ENCODE data around the gene CNNM1.

GRCh38 chr10:99387071-99387470 is 57.9 kb downstream of the CNNM1 start:
- TF ChIP-seq JUN (IDR thresholded peaks at IDR 0.05) (no peak), RFX5 (IDR thresholded peaks at IDR 0.05) (no peak), MAFK (IDR thresholded peaks at IDR 0.05; ENCODE audit: partially characterized antibody) (no peak), RAD21 (conservative IDR thresholded peaks at IDR 0.05 in 1 of 2, IDR thresholded peaks at IDR 0.05 in 1 of 2) (no peak), POLR2A (IDR thresholded peaks at IDR 0.05; ENCODE audit: low read length) (no peak), ESRRA (IDR thresholded peaks at IDR 0.05; ENCODE audit: borderline replicate concordance, low read length) (no peak)
- TF ChIP-seq, protein P1, sequence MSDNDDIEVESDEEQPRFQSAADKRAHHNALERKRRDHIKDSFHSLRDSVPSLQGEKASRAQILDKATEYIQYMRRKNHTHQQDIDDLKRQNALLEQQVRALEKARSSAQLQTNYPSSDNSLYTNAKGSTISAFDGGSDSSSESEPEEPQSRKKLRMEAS (IDR thresholded peaks at IDR 0.05), result no peak
- TF ChIP-seq, protein P2, sequence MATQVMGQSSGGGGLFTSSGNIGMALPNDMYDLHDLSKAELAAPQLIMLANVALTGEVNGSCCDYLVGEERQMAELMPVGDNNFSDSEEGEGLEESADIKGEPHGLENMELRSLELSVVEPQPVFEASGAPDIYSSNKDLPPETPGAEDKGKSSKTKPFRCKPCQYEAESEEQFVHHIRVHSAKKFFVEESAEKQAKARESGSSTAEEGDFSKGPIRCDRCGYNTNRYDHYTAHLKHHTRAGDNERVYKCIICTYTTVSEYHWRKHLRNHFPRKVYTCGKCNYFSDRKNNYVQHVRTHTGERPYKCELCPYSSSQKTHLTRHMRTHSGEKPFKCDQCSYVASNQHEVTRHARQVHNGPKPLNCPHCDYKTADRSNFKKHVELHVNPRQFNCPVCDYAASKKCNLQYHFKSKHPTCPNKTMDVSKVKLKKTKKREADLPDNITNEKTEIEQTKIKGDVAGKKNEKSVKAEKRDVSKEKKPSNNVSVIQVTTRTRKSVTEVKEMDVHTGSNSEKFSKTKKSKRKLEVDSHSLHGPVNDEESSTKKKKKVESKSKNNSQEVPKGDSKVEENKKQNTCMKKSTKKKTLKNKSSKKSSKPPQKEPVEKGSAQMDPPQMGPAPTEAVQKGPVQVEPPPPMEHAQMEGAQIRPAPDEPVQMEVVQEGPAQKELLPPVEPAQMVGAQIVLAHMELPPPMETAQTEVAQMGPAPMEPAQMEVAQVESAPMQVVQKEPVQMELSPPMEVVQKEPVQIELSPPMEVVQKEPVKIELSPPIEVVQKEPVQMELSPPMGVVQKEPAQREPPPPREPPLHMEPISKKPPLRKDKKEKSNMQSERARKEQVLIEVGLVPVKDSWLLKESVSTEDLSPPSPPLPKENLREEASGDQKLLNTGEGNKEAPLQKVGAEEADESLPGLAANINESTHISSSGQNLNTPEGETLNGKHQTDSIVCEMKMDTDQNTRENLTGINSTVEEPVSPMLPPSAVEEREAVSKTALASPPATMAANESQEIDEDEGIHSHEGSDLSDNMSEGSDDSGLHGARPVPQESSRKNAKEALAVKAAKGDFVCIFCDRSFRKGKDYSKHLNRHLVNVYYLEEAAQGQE (IDR thresholded peaks at IDR 0.05), result no peak
- TF ChIP-seq, protein P3, sequence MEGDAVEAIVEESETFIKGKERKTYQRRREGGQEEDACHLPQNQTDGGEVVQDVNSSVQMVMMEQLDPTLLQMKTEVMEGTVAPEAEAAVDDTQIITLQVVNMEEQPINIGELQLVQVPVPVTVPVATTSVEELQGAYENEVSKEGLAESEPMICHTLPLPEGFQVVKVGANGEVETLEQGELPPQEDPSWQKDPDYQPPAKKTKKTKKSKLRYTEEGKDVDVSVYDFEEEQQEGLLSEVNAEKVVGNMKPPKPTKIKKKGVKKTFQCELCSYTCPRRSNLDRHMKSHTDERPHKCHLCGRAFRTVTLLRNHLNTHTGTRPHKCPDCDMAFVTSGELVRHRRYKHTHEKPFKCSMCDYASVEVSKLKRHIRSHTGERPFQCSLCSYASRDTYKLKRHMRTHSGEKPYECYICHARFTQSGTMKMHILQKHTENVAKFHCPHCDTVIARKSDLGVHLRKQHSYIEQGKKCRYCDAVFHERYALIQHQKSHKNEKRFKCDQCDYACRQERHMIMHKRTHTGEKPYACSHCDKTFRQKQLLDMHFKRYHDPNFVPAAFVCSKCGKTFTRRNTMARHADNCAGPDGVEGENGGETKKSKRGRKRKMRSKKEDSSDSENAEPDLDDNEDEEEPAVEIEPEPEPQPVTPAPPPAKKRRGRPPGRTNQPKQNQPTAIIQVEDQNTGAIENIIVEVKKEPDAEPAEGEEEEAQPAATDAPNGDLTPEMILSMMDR (IDR thresholded peaks at IDR 0.05), result no peak
- TF ChIP-seq, protein P4, sequence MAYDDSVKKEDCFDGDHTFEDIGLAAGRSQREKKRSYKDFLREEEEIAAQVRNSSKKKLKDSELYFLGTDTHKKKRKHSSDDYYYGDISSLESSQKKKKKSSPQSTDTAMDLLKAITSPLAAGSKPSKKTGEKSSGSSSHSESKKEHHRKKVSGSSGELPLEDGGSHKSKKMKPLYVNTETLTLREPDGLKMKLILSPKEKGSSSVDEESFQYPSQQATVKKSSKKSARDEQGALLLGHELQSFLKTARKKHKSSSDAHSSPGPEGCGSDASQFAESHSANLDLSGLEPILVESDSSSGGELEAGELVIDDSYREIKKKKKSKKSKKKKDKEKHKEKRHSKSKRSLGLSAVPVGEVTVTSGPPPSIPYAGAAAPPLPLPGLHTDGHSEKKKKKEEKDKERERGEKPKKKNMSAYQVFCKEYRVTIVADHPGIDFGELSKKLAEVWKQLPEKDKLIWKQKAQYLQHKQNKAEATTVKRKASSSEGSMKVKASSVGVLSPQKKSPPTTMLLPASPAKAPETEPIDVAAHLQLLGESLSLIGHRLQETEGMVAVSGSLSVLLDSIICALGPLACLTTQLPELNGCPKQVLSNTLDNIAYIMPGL (CRISPR knock-in tag; IDR thresholded peaks at IDR 0.05; ENCODE audit: borderline replicate concordance), result no peak
- TF ChIP-seq, protein P5, sequence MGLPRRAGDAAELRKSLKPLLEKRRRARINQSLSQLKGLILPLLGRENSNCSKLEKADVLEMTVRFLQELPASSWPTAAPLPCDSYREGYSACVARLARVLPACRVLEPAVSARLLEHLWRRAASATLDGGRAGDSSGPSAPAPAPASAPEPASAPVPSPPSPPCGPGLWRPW (IDR thresholded peaks at IDR 0.05), result no peak
- TF ChIP-seq, protein P6, sequence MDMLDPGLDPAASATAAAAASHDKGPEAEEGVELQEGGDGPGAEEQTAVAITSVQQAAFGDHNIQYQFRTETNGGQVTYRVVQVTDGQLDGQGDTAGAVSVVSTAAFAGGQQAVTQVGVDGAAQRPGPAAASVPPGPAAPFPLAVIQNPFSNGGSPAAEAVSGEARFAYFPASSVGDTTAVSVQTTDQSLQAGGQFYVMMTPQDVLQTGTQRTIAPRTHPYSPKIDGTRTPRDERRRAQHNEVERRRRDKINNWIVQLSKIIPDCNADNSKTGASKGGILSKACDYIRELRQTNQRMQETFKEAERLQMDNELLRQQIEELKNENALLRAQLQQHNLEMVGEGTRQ (IDR thresholded peaks at IDR 0.05), result no peak

Measured in A549 (cell line).